Sciatic nerve (tissue), 2 donors: ENCODE results near the gene HTR6. TPM values are rescaled to one million over a fixed set of nuclear protein-coding genes. Genes with fewer than 3 reads are reported as not detected.

ENCODE experiments used
- ATAC-seq: fragments of 200-7000 bp; cut with Tn5 transposase; one replicate; pipeline ENCODE4 v1.9.1; 2020; ENCODE audit warnings: mild to moderate bottlenecking, moderate library complexity
- DNase-seq: peaks from one replicate; pipeline ENCODE4 v3.0.0-alpha.2; 2020; ENCODE audit warnings: low spot score
- intact Hi-C: fragments of 100-400 bp; cut with DNase I; formaldehyde crosslinking; loops from one replicate; pipeline ENCODE4 v1.14.2; 2022
- total RNA-seq: library from RNA; stranded (reverse); fragmentation: NEBNext Ultra II Directional; extraction: Animal tissue kit (Norgen Biotek cat#: 25700); gene quantifications from one replicate; pipeline ENCODE4 v1.2.1, GENCODE V29; 2021
- donor health status: DM: no; HTN: no; CAD: no.
- donor health status: DM: no; HTN: no; CAD: no.

Gene HTR6
- total RNA-seq, 1 donor from 2014 or later = not detected

DNA sequence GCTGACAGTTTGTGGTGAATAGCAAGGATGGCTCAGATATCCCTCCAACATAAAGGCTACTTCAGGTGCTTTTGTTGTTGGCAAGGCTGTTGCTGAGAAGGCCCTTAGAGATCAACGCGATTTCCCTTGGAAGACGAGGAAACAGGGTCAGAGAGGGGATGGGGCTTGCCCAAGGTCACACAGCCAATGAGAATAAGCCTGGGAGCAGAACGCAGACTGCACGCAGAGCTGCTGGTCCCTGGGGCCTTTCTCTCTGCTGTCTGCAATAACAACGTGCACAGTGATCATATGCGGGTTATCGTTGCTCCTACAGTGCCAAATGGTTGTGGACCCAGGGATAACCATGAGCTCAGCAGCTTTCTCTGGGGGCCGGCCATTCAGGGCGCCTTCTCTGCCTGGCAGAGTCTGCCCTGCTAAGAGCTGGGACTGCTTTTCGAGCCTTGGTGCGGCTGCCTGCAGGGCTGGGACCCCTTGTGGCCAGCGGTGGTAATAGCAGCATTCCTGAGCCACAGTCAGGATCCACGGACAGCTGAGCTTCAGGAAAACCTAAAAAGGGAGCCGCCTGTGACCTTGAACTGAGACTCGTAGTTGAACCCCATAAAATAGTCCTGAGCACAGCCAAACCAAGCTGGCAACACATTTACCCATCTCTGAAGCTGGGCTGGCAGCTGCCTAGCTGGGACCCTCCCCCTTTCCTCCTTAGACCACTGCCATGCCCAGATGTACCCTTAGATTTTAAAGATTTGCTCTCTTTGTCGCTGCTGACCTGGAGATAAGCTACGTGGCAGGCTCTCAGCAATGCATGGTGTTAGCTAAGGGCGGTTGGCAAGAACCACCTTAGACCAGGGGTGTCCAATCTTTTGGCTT lies 39.8 kb downstream of the HTR6 start:
- ATAC-seq (peak; percentile 91), DNase-seq (peak; percentile 86)
- intact Hi-C loops = no loop called here

DNA sequence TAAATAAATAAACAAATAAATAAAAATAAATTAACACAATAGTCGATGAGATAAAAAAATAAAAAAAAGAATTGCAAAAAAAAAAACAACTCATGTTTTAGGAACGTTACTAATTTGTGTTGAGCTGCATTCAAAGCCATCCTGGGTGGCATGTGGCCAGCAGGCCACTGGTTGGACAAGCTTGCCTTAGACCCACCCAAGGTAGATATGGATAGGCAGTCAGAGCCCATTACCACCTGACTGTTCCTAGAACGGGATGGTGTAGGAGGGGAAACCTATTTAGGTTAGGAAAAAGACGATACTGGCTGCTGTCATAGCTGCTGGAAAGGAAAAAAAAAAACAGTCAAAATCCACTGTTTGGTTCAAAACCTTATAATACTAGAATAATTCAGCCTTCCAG lies 40.8 kb downstream of the HTR6 start:
- intact Hi-C loops = no loop called here
- ATAC-seq = no peak
- DNase-seq = no peak

DNA sequence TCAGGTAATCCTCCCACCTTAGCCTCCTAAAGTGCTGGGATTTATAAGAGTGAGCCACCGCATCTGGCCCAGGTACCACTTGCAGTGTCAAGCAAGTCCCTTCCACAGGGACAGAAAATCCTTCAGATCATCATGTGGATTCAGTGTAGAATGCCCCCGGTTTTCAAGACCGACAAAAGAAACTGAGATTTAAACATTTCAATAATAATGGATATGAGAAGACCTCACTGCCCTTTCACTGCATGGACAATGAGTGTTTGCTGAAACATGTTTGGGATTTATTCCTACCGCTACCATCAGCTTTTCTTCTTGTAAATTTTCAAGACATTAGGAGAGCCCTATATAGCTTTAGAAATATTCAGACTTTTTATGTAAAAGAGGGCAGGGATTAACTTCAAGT lies 41.5 kb downstream of the HTR6 start:
- intact Hi-C loops = no loop called here
- no peak for DNase-seq
- no peak for ATAC-seq

DNA sequence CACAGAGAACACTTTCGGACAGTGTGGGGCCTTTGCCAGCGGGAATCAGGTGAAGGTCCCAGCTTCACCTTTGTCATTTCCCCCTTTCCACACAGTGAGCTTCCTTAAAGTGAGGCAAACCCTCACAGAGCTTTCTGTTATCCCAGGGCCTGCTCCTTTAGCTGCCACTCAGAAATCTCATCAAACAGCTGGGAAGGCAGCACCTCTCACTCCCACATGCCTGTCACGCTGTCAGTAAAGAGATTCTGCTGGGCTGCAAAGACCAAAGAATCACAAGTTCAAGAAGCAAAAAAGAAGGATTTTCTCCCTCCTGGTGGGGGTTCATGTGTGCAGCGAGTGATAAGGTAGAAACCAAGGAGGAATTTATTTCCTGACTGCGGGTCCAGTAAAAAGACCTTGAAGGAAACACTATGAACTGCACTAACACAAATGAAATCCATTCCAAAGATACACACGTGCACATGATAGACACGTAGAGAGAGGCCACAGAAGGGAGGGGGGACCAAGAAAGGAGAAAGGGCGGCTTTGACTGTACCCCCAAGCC lies 44.0 kb downstream of the HTR6 start:
- ATAC-seq = no peak
- DNase-seq = no peak
- intact Hi-C loops = no loop called here

DNA sequence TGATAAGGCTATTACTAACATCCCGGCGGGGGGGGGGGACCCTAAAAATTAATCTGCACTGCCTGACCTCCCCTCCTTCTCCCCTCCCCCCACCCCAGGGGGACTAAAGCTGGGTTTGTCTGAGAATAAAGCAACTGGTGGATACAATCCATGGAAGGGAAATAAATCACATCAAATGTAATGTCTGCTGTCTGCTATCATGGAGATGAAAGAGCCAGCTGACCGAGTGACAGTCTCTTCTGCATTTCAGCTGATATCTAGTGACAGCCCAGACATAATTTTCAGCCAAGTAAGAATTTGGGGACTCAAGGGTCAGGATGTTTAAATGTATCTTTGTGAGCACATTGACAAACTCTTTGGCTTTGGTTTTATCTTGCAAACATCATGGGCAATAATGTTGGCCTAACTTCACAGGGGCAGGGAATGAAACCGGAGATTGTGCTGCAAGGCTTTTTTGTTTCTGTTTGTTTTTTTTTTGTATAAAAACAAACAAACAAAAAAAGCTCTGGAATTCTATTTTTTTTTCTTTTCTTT lies 44.7 kb downstream of the HTR6 start:
- no peak for ATAC-seq
- intact Hi-C loops = no loop called here
- no peak for DNase-seq

DNA sequence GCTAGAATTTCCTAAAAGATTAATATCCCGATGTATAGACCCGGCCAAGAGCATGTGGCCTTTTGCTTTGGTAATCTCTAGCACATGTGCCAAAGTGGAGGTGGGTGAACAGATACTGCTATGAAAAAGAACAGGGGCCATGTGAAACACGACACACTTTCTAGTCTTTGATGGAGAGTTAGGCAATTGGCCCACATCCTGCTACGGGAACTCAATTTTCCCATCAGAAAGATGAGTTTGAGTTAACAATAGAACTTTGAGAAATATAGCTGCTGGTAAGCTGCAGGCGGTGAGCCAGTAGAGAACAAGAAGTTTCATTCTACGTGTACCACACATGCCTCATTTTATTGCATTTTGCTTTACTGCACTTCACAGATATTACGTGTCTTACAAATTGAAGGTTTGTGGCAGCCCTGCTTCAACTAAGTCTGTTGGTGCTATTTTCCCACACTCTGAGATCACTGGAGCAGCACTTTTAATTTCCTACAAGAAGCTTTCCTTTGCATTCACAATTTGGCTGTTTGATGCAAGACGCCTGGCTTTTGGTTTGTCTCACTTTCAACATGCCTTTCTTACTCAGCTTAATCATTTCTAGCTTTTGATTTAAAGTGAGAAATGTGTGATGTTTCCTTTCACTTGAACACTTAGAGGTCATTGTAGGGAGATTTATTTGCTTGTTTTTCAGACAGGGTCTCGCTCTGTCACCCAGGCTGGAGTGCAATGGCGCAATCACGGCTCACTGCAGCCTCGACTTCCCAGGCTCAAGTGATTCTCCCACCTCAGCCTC lies 46.3 kb downstream of the HTR6 start:
- no peak for ATAC-seq
- intact Hi-C loops = no loop called here
- no peak for DNase-seq

DNA sequence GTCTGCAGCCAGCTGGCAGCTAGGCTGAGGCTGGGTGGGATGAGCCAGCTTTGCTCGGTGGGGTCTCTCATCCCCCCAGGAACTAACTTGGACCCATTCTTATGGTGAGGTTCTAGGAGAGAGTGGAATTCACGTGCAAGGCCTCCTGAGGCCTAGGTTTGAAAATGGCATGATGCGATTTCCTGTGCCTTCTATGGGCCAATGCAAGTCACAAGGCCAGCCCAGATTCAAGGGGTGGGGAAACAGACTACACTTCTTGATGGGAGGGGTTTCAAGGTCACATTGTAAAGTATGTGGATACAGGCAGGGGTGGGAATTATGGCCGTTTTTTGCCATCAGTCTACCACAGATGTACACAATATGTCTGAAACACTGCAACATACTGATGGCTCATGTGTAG lies 48.3 kb downstream of the HTR6 start:
- DNase-seq (no peak), ATAC-seq (no peak)
- intact Hi-C loops = no loop called here

DNA sequence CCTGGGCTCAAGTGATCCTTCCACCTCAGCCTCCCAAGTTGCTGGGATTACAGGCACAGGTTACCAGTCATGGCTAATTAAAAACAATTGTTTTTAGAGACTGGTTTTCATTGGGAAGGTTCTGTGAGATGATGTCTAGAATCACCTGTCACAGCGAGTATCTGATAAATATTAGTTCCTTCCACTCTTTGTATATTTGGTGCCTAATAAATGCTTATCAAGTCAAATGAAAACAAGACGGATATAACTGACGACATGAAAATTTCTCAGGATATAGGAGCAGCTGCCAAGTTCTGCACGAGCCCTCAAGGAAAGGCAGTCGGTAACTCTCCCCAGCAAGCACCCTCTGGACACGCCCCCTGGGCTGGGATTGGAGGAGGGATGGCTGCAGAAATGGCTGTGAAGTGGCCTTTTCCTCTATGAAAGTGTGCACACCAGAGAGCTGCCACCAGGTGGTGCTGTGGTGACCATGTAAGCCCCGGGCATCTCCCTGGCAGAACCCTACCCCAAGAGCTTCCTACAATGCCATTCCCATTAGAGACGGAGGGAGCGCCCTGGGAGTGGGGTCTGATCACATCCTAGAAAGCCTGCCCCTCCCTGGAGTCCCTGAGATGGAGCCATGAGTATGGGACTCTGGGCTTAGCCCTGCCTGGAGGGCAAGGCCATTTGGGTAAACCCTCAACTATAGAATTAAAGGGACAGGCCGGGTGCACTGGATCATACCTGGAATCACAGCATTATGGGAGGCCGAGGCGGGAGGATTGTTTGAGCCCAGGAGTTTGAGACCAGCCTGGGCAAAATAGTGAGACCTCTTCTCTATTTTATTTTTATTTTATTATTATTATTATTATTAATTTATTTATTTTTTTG lies 50.9 kb downstream of the HTR6 start:
- intact Hi-C loops = no loop called here
- peak; percentile 89 for DNase-seq
- ATAC-seq = peak; percentile 93

DNA sequence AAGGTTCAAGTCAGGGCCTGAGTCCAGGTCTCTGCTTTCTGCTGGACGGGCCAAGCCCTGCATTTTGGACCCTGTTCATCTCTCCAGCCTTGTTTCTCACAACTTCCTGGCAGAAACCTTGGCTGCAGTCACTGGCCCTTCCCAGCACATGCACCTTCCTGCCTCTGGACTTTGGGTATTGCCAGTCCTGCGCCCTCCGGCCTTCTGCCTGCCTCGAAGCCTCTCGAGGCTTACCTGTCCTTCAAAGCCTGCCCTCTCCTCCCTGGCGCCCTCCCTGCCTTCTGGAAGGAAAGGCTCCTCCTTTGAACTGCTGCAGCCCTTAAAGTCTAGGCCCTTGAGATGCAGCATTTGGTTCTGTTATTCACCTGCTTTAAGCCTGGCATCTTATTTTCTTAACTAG lies 52.8 kb downstream of the HTR6 start:
- DNase-seq = no peak
- intact Hi-C loops = no loop called here
- ATAC-seq = no peak

DNA sequence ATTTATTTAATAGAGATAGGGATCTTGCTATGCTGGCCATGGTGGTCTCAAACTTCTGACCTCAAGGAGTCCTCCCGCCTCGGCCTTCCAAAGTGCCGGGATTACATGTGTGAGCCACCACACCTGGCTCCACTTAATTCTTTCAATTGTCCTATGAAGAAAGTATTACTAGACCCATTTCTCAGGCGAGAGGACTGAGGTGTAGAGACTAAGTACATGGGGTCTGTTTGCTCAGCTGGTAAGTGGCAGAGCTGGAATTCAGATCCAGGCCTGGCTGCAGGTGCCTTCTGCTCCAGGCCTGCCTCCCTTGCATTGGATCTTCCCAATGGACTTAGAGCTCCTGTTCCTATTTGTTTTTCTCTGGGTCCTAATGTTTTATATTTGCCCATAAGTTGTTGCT lies 55.5 kb downstream of the HTR6 start:
- ATAC-seq = no peak
- no peak for DNase-seq
- intact Hi-C loops = loop anchor here (5.0 kb wide), 1 partner anchor 447 kb away; no protein-coding TSS in a partner anchor

DNA sequence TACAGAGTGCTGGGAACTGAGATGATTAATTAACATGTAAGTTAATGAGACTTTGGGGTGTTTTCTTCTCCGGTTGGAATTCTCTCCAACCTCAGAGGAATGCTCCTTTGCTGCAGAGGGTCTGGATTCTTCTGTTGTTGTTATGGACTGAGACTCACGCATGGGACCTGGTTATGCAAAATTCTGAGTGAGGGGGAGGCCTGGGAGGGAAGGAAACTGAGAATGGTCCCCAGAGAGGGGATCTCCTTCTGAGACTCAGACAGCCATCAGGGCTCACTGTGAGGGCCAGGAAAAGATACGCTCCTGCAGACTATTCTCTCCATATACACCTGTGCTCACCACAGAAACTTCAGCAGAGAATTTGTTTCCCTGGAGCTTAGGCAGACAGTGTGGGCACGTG lies 56.3 kb downstream of the HTR6 start:
- no peak for ATAC-seq
- DNase-seq = no peak
- intact Hi-C loops = loop anchor here (5.0 kb wide), 1 partner anchor 446 kb away; no protein-coding TSS in a partner anchor

DNA sequence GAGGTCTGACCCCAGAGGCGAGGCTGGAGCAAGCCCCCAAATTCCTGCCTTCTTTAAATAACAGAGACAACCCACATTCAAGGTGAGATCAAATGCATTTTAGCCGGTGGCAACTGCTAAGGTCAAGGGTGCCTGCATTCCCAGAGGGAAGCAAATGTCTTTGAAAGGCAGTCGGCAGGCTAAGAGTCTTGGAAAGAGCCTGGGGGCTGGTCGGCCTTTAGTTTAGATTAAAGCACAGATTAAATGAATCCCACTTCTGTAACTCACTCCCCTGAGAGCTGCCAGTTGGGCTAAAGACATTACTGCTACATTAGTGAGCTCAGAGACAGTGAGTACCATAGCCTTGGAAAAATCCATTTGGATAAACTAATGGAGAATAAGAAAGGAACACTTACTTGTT lies 59.2 kb downstream of the HTR6 start:
- no peak for ATAC-seq
- intact Hi-C loops = loop anchor here (5.0 kb wide), 1 partner anchor 443 kb away; no protein-coding TSS in a partner anchor
- no peak for DNase-seq

DNA sequence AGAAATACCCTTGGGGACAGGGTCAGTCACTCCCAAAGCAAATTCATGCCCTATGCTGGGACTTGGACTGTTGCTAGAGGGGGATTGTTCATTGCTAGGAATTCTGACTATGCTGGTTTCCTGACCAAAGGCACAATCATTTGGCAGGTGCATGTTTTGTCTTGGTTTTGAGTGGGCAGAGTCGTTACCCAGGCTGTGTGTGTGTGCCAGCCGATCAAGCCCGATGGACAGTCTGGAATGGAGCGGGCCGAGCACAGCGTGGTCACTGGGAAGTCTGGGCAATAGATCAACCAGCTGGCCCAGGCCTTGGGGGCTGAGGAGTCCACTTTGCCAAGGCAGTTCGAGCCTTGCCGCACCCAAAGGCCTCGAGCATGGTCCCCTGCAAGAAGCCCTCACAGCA lies 60.9 kb downstream of the HTR6 start:
- DNase-seq (no peak), ATAC-seq (no peak)
- intact Hi-C loops = no loop called here

DNA sequence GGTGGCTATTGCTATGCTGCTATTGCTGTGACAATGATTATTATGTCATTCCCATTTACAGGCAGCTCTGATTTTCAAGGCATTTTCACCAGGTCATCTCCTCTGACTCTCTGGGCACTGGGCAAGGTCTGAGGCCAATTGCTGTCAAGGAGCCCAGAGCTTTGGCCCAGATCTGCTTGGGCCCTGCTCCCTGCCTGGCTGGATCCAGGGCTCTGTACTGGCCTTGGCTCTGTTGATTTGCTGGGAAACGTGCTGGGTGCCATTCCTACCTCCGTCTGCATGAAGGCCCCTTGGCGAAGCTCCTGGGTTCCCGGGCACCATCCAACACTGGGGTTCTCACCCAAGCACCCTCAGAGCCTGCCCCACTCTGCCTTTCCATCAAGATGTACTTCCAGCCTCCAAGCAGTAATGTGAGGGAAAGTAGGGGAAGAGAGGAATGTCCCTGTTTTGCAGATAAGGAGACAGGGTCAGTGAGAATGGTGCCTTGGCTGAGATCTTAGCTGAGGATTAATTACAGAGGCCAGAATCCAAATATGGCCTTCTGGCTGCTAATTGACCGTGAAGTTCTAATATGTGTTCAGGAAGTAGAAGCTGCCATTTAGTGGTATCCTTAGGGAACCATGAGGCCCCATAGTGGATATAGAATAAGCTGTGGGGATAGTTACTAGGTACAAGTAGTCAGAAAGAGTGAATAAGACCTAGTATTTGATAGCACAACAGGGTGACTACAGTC lies 63.9 kb downstream of the HTR6 start:
- peak; percentile 28 for ATAC-seq
- DNase-seq = no peak
- intact Hi-C loops = no loop called here

DNA sequence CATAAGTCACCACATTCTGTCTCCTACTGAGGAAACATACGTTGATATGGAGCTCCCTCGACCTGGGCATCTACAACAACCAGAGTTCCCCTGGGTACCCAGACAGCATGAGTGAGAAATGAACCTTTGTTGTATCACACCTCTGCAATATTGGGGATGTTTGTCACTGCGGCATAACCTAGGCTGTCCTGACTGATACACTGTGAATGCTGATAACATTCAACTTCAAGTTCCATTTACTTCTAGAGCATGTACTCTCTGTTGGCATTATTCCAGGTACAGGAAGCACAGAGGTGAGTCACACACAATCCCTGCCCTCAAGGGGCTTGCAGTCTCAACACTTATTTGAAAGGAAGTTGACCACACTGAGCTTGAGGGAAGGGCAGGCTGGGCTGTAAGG lies 65.6 kb downstream of the HTR6 start:
- DNase-seq (no peak), ATAC-seq (no peak)
- intact Hi-C loops = no loop called here
